Skin epidermis (tissue), 12 donors: ENCODE measurements around the gene CNOT6.

Experiments
- H3K27ac ChIP-seq, 21 experiments: fragments of 200-600 bp; sonication (generic) in 11 of 21; one replicate each; pipeline ENCODE4 v1.5.0; 2020; ENCODE audit warnings: mild to moderate bottlenecking in 3 of 21, inconsistent platforms in 2 of 21, moderate library complexity in 2 of 21
- H3K4me3 ChIP-seq, 7 experiments: fragments of 200-600 bp; sonication (generic) in 2 of 7; one replicate each; pipeline ENCODE4 v1.5.0; 2020; ENCODE audit warnings: inconsistent platforms in 2 of 7, mild to moderate bottlenecking in 2 of 7, moderate library complexity in 1 of 7

CNOT6 gene

GRCh38 chr5:180609817-180610550 lies 115.8 kb downstream of the CNOT6 start:
- Histone ChIP-seq H3K4me3 (no peak overlapping the region), H3K27ac (no peak overlapping the region)

GRCh38 chr5:180611140-180611850 lies 117.1 kb downstream of the CNOT6 start:
- no peak overlapping the region for H3K4me3 ChIP-seq

GRCh38 chr5:180612683-180613082 lies 118.5 kb downstream of the CNOT6 start:
- Histone ChIP-seq H3K4me3 (no peak overlapping the region), H3K27ac (no peak overlapping the region)

More at GRCh38 chr5:180611140-180611850, 117.1 kb downstream of the CNOT6 start:
- H3K27ac ChIP-seq: no peak overlapping the region

- Histone ChIP-seq H3K4me3 (no peak overlapping the region), H3K27ac (no peak overlapping the region)
Measured at GRCh38 chr5:180613188-180613813, 119.1 kb downstream of the CNOT6 start.

- H3K27ac ChIP-seq: no peak overlapping the region
Measured at GRCh38 chr5:180613814-180614188, 119.6 kb downstream of the CNOT6 start.

GRCh38 chr5:180618487-180618828 lies 124.3 kb downstream of the CNOT6 start:
- peak overlapping the region in 4 of 7 experiments; percentile 3 to 34 (median 15) for H3K4me3 ChIP-seq
- no peak overlapping the region for H3K27ac ChIP-seq

More at GRCh38 chr5:180613814-180614188, 119.6 kb downstream of the CNOT6 start:
- H3K4me3 ChIP-seq: no peak overlapping the region

GRCh38 chr5:180618829-180619562 lies 124.8 kb downstream of the CNOT6 start:
- H3K27ac ChIP-seq: no peak overlapping the region
- peak overlapping the region in 4 of 7 experiments; percentile 3 to 34 (median 15) for H3K4me3 ChIP-seq

- H3K4me3 ChIP-seq: no peak overlapping the region
Measured at GRCh38 chr5:180619563-180619915, 125.4 kb downstream of the CNOT6 start.

GRCh38 chr5:180620014-180620413 lies 125.8 kb downstream of the CNOT6 start:
- no peak overlapping the region for H3K4me3 ChIP-seq
- no peak overlapping the region for H3K27ac ChIP-seq

More at GRCh38 chr5:180619563-180619915, 125.4 kb downstream of the CNOT6 start:
- no peak overlapping the region for H3K27ac ChIP-seq

- Histone ChIP-seq H3K27ac (no peak overlapping the region), H3K4me3 (no peak overlapping the region)
Measured at GRCh38 chr5:180621311-180621710, 127.1 kb downstream of the CNOT6 start.

GRCh38 chr5:180622910-180623309 lies 128.7 kb downstream of the CNOT6 start:
- Histone ChIP-seq H3K4me3 (no peak overlapping the region), H3K27ac (peak overlapping the region in 3 of 21 experiments; percentile 7 to 39 (median 15))

GRCh38 chr5:180623411-180623834 lies 129.2 kb downstream of the CNOT6 start:
- Histone ChIP-seq H3K4me3 (no peak overlapping the region), H3K27ac (peak overlapping the region in 2 of 21 experiments; percentile 38 to 39)

GRCh38 chr5:180623844-180624243 lies 129.7 kb downstream of the CNOT6 start:
- peak overlapping the region in 2 of 21 experiments; percentile 38 to 39 for H3K27ac ChIP-seq

GRCh38 chr5:180624587-180624986 lies 130.4 kb downstream of the CNOT6 start:
- H3K27ac ChIP-seq: no peak overlapping the region
- H3K4me3 ChIP-seq: no peak overlapping the region

More at GRCh38 chr5:180623844-180624243, 129.7 kb downstream of the CNOT6 start:
- no peak overlapping the region for H3K4me3 ChIP-seq

- H3K27ac ChIP-seq: no peak overlapping the region
- no peak overlapping the region for H3K4me3 ChIP-seq
Measured at GRCh38 chr5:180625125-180625790, 131.1 kb downstream of the CNOT6 start.

GRCh38 chr5:180625791-180626660 lies 131.8 kb downstream of the CNOT6 start:
- H3K4me3 ChIP-seq: no peak overlapping the region
- H3K27ac ChIP-seq: no peak overlapping the region

- Histone ChIP-seq H3K27ac (no peak overlapping the region), H3K4me3 (no peak overlapping the region)
Measured at GRCh38 chr5:180626661-180627385, 132.6 kb downstream of the CNOT6 start.
